Activated naive CD4-positive, alpha-beta T cell treated with anti-CD3 and anti-CD28 coated beads for 36 hours (primary cell): ENCODE measurements around the gene HERC3. TPM values are rescaled to one million over a fixed set of nuclear protein-coding genes. Genes with fewer than 3 reads are reported as not detected.
A peak's percentile ranks its signal among the peaks of the same experiment; 100 is the strongest.

Experiments
- CTCF ChIA-PET: fragments of 350-600 bp; sonication (Branson Sonifier 250); formaldehyde crosslinking; loops from one replicate; lab custom pipeline; 2021; ENCODE audit warnings: antibody characterized with exemption; lab: Charles Lee
- DNase-seq: peaks from one replicate; pipeline ENCODE4 v3.0.0-alpha.2; 2020
- H3K27ac Mint-ChIP-seq: one replicate; pipeline ENCODE4 v1.8.0; 2021; ENCODE audit warnings: mild to moderate bottlenecking, mixed read lengths
- H3K27me3 Mint-ChIP-seq: one replicate; pipeline ENCODE4 v1.8.0; 2021; ENCODE audit warnings: low read depth, mixed read lengths
- H3K36me3 Mint-ChIP-seq: one replicate; pipeline ENCODE4 v1.8.0; 2021; ENCODE audit warnings: low read depth, mixed read lengths
- H3K4me1 Mint-ChIP-seq: one replicate; pipeline ENCODE4 v1.8.0; 2021; ENCODE audit warnings: low read depth, mixed read lengths
- H3K4me3 Mint-ChIP-seq: one replicate; pipeline ENCODE4 v1.8.0; 2021; ENCODE audit warnings: mild to moderate bottlenecking, moderate library complexity, mixed read lengths
- H3K9me3 Mint-ChIP-seq: one replicate; pipeline ENCODE4 v1.8.0; 2021; ENCODE audit warnings: mixed read lengths
- intact Hi-C: fragments of 100-400 bp; cut with micrococcal nuclease; formaldehyde crosslinking; loops from one replicate; pipeline ENCODE4 v1.15.1; 2023
- total RNA-seq, 2 experiments: library from RNA; stranded (reverse); gene quantifications; one replicate each; pipeline ENCODE4 v1.2.3, GENCODE V29; 2021

The HERC3 gene
- total RNA-seq, 2 experiments from 2014 or later = 24.4 to 25.8 TPM

- no peak overlapping the region for H3K4me3 Mint-ChIP-seq
- no peaks in the 10 kb centered on the region for H3K9me3 Mint-ChIP-seq
- no peaks in the 10 kb centered on the region for H3K27me3 Mint-ChIP-seq
- intact Hi-C loops = no loop called here
- H3K36me3 Mint-ChIP-seq = no peaks in the 10 kb centered on the region
- CTCF ChIA-PET = interaction anchor here (0.7 to 0.9 kb wide), 2 partner anchors 35 to 106 kb away, joined by 3 read pairs; no protein-coding TSS in a partner anchor
- no peak for DNase-seq
- H3K27ac Mint-ChIP-seq = no peak overlapping the region
- peaks cover 59% of the 10 kb centered on the region for H3K4me1 Mint-ChIP-seq
Measured at GRCh38 chr4:88645994-88646393, 53.7 kb downstream of the HERC3 start.

GRCh38 chr4:88646528-88647280, 54.4 kb downstream of the HERC3 start:
- Mint-ChIP-seq H3K4me1 (peaks cover 59% of the 10 kb centered on the region), H3K4me3 (no peak overlapping the region), H3K27ac (no peak overlapping the region), H3K36me3 (no peaks in the 10 kb centered on the region), H3K9me3 (no peaks in the 10 kb centered on the region), H3K27me3 (no peaks in the 10 kb centered on the region)
- CTCF ChIA-PET = interaction anchor here (0.9 kb wide), 1 partner anchor 107 kb away, joined by 3 read pairs; no protein-coding TSS in a partner anchor
- intact Hi-C loops = no loop called here
- DNase-seq = no peak

DNA sequence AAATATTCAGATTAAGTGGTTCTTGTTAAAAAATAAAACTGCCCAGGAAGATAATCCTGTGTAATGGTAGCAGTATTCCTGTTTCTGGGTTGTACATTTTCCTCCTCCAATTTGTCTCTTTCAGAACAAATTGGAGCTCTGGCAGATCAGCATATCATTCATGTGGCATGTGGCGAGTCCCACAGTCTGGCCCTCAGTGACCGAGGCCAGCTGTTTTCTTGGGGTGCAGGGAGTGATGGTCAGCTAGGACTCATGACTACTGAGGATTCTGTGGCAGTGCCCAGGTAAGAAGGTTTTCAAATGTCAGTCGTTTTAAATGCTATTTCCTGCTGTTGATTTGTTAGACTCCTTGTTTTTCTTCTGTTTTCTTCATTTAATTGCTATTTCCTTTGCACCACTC, 57.4 kb downstream of the HERC3 start:
- CTCF ChIA-PET = interaction anchor here (0.7 to 1.9 kb wide), 4 partner anchors 9 to 113 kb away, joined by 3 to 6 read pairs (median 4); no protein-coding TSS in a partner anchor
- no peak for DNase-seq
- intact Hi-C loops = loop anchor here (2.0 to 10.0 kb wide), 2 partner anchors 57 to 435 kb away; partner anchors contain the start of gene HERC3
- no peaks in the 10 kb centered on the region for H3K27me3 Mint-ChIP-seq
- H3K4me1 Mint-ChIP-seq = peaks cover 66% of the 10 kb centered on the region
- H3K4me3 Mint-ChIP-seq = no peak overlapping the region
- no peaks in the 10 kb centered on the region for H3K9me3 Mint-ChIP-seq
- H3K36me3 Mint-ChIP-seq = peaks cover 7% of the 10 kb centered on the region
- H3K27ac Mint-ChIP-seq = no peak overlapping the region

DNA sequence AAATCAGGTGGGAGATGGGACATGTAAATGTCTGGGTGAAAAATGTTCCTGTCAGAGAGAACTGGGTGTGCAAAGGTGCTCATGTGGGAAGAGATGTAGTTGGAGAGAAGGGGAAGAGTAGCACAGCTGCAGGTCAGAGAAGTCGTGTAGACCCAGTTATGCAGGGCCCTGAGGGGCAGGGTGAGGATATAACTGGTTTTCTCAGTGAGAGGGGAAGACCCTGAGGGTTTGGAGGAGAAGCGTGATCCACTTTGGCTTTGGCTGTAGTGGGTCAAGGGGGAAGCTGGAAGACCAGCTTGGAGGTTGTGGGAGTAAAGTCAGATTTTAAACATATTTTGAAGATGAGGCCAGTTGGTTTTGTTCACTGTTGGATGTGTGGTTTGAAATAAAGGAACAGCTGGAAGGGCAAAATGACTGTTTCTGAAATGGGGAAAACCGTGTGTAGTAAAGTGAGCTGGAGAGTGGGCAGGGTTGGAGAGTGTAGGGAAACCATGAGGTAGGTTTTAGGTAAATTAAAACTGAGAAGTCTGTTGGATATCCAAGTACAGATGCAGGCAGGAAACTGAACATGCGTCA, 61.2 kb downstream of the HERC3 start:
- Mint-ChIP-seq H3K27me3 (no peaks in the 10 kb centered on the region), H3K27ac (no peak overlapping the region), H3K36me3 (peaks cover 11% of the 10 kb centered on the region), H3K4me1 (peaks cover 31% of the 10 kb centered on the region), H3K4me3 (no peak overlapping the region), H3K9me3 (no peaks in the 10 kb centered on the region)
- intact Hi-C loops = loop anchor here (10.0 kb wide), 1 partner anchor 439 kb away; no protein-coding TSS in a partner anchor
- CTCF ChIA-PET = interaction anchor here (1.0 to 3.0 kb wide), 3 partner anchors 20 to 114 kb away, joined by 3 to 14 read pairs (median 4); no protein-coding TSS in a partner anchor
- no peak for DNase-seq

DNA sequence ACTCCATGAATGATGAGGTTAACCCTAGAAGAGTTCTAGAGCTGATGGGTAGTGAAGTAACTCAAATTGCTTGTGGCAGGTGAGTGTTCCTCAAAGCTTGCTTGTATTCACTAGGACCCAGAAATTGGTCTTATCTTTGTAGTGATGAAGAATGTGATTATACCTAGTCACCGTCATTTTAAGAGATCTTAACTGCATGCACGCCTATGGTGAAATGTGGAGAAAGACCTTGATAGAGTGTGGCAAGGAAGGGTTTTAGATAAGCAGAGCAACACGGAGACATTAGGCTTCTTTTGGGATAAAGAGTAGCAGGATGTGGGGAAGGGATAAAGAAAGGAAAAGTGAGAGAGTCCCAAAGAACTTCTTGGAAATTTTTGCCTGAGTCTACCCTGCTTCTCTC, 62.9 kb downstream of the HERC3 start:
- peaks cover 11% of the 10 kb centered on the region for H3K36me3 Mint-ChIP-seq
- intact Hi-C loops = loop anchor here (5.0 to 10.0 kb wide), 2 partner anchors 283 to 440 kb away; no protein-coding TSS in a partner anchor
- H3K4me1 Mint-ChIP-seq = peaks cover 22% of the 10 kb centered on the region
- H3K27ac Mint-ChIP-seq = no peak overlapping the region
- H3K9me3 Mint-ChIP-seq = no peaks in the 10 kb centered on the region
- no peak overlapping the region for H3K4me3 Mint-ChIP-seq
- CTCF ChIA-PET = interaction anchor here (0.5 to 3.0 kb wide), 2 partner anchors 114 to 116 kb away, joined by 4 to 14 read pairs; no protein-coding TSS in a partner anchor
- H3K27me3 Mint-ChIP-seq = no peaks in the 10 kb centered on the region
- no peak for DNase-seq

DNA sequence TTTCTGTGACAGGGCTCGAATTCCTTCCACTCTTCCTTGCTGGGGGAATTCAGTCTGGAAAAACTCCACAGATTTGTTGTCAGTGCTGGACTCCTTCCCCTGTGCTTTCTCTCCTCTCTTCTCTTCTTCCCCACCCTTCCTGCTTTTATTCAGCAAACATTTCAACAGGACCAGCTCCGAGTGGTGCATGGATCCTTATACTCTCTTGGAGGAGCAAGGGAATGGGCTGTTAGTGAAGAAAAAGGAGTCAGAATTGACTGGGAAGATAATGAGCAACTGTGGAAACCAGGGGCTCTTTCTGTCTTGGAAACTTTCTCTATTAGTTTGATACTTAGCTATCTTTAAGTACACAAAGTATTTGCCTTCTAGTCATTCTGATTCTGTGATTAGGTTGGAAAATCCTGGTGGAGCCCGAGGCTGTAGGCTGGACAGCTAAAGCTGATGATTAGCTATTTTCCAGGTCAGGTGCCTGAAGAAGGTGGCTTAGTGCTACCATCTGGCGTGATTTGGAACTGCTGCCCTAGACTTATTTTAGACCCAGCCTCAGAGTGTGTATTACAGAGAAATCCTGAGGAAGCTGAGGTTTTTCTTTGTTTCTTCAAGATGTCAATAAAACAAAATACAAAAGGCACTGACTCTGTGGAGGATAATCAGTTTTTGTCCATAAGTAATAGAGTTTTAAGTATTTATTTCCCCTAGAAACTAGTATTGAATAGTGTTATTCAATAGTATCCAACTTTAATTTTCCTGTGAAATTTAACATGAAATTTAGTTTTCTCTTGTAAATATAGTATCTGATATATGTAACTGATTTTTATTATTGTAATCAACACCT, 67.0 kb downstream of the HERC3 start:
- Mint-ChIP-seq H3K36me3 (peaks cover 11% of the 10 kb centered on the region), H3K27ac (no peak overlapping the region), H3K4me1 (peaks cover 6% of the 10 kb centered on the region), H3K9me3 (no peaks in the 10 kb centered on the region), H3K27me3 (no peaks in the 10 kb centered on the region), H3K4me3 (no peak overlapping the region)
- intact Hi-C loops = loop anchor here (1.0 to 10.0 kb wide), 5 partner anchors 66 to 444 kb away; no protein-coding TSS in a partner anchor
- peak; percentile 69 for DNase-seq
- CTCF ChIA-PET = interaction anchor here (0.6 to 6.3 kb wide), 18 partner anchors 9 to 137 kb away, joined by 3 to 94 read pairs (median 3); no protein-coding TSS in a partner anchor

GRCh38 chr4:88659890-88660208, 67.6 kb downstream of the HERC3 start:
- Mint-ChIP-seq H3K27me3 (no peaks in the 10 kb centered on the region), H3K9me3 (no peaks in the 10 kb centered on the region), H3K36me3 (peaks cover 12% of the 10 kb centered on the region), H3K4me3 (no peak overlapping the region), H3K27ac (no peak overlapping the region), H3K4me1 (peaks cover 6% of the 10 kb centered on the region)
- CTCF ChIA-PET = interaction anchor here (1.0 to 6.3 kb wide), 8 partner anchors 10 to 137 kb away, joined by 3 to 94 read pairs (median 6); no protein-coding TSS in a partner anchor
- intact Hi-C loops = loop anchor here (1.0 to 10.0 kb wide), 5 partner anchors 67 to 445 kb away; no protein-coding TSS in a partner anchor
- no peak for DNase-seq

DNA sequence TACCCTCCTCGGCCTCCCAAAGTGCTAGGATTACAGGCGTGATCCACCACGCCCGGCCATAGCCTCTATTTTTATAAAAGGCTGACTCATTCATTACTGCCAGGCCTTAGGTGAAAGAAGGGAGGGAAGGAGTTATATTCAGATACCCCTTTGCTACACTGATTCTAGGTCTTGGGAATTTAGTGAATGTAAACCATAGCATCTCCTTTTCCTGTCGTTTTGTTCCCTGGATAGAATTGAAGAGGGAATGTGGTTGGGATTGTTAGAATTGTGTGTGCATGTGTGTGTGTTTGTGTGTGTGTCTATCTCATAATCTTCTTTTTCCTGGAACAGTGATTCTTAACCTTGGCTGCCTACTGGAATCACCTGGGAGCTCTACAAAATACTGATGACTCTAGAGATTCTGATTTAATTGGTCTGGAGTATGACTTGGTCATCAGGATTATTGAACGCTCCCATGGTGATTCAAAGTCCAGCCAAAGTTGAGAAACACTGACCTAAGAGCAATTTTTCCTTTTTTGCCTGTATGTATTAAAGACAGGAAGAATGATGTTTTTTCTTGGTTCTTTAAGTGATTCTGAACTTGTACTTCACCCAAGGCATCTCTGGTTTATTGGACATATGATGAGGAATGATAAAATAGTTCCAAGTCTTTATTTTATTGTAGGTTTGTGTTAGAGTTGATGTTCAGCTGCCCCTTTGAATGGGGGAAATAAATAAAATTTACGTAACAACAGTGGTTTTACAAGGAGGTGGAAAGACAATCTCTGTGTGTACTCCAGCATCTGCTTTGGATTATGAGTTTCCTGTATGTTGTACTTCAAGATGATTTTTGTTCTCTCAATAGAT, 68.4 kb downstream of the HERC3 start:
- peaks cover 6% of the 10 kb centered on the region for H3K4me1 Mint-ChIP-seq
- no peaks in the 10 kb centered on the region for H3K27me3 Mint-ChIP-seq
- CTCF ChIA-PET = interaction anchor here (0.7 to 6.3 kb wide), 4 partner anchors 12 to 133 kb away, joined by 3 to 94 read pairs (median 4); no protein-coding TSS in a partner anchor
- H3K36me3 Mint-ChIP-seq = peaks cover 12% of the 10 kb centered on the region
- intact Hi-C loops = no loop called here
- H3K27ac Mint-ChIP-seq = no peak overlapping the region
- no peak for DNase-seq
- no peak overlapping the region for H3K4me3 Mint-ChIP-seq
- H3K9me3 Mint-ChIP-seq = no peaks in the 10 kb centered on the region

DNA sequence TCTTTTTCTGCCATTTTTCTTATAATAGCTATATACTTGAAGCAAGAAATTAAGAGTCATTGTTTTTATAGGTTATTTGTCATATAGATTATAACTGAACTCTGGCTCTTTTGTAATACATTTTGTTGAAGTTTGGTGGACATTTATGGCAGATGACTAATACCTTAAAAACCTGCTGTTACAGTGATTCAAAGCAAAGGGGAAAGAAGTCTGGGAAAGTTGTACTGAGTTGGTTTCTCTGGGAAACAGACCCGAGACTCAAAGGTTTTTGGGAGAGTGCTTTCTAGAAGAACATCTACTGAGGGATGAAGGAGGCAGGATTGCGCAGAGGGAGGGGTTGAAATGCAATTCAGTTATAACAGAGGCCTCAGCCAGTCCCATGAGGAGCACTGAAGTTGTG, 69.5 kb downstream of the HERC3 start:
- H3K36me3 Mint-ChIP-seq = peaks cover 8% of the 10 kb centered on the region
- H3K27ac Mint-ChIP-seq = no peak overlapping the region
- CTCF ChIA-PET = interaction anchor here (0.7 to 6.3 kb wide), 6 partner anchors 11 to 134 kb away, joined by 3 to 94 read pairs (median 3); no protein-coding TSS in a partner anchor
- H3K4me1 Mint-ChIP-seq = peaks cover 6% of the 10 kb centered on the region
- intact Hi-C loops = no loop called here
- no peaks in the 10 kb centered on the region for H3K9me3 Mint-ChIP-seq
- no peaks in the 10 kb centered on the region for H3K27me3 Mint-ChIP-seq
- no peak overlapping the region for H3K4me3 Mint-ChIP-seq
- DNase-seq = no peak

GRCh38 chr4:88672987-88673386, 80.7 kb downstream of the HERC3 start:
- peaks cover 12% of the 10 kb centered on the region for H3K36me3 Mint-ChIP-seq
- no peak overlapping the region for H3K27ac Mint-ChIP-seq
- intact Hi-C loops = loop anchor here (1.0 kb wide), 2 partner anchors 118 to 351 kb away; no protein-coding TSS in a partner anchor
- no peaks in the 10 kb centered on the region for H3K27me3 Mint-ChIP-seq
- CTCF ChIA-PET = interaction anchor here (0.6 to 2.5 kb wide), 16 partner anchors 9 to 350 kb away, joined by 3 to 11 read pairs (median 4); no protein-coding TSS in a partner anchor
- DNase-seq = peak; percentile 62
- H3K4me3 Mint-ChIP-seq = no peak overlapping the region
- no peaks in the 10 kb centered on the region for H3K9me3 Mint-ChIP-seq
- H3K4me1 Mint-ChIP-seq = peaks cover 6% of the 10 kb centered on the region

DNA sequence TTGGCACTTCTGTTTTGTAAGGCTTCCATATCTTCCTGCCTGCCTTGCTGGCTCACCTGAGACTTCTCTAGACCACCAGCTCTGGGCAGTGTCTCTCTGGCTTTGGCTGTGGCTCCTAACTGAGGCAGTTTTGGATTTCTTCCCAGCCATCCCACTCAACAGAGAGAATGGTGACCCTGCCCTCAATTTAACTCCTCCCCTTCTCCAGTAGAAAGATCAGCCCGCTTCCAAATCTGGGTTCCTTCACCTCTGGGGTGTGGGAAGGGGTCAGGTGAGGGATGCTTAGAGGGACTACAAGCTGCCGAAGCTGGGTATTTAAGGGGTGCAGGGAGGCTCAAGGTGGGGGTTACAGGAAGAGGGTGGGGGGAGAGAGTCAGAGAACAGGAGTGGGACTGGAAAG, 81.6 kb downstream of the HERC3 start:
- intact Hi-C loops = loop anchor here (1.0 kb wide), 2 partner anchors 117 to 350 kb away; no protein-coding TSS in a partner anchor
- no peaks in the 10 kb centered on the region for H3K9me3 Mint-ChIP-seq
- peaks cover 16% of the 10 kb centered on the region for H3K36me3 Mint-ChIP-seq
- no peak for DNase-seq
- no peak overlapping the region for H3K27ac Mint-ChIP-seq
- CTCF ChIA-PET = interaction anchor here (0.6 to 2.5 kb wide), 11 partner anchors 10 to 349 kb away, joined by 3 to 11 read pairs (median 4); no protein-coding TSS in a partner anchor
- H3K4me3 Mint-ChIP-seq = no peak overlapping the region
- H3K4me1 Mint-ChIP-seq = peaks cover 6% of the 10 kb centered on the region
- no peaks in the 10 kb centered on the region for H3K27me3 Mint-ChIP-seq
